Rectal smooth muscle tissue (tissue), 1 donor: ENCODE measurements around the gene KIF3B.
"Not testable (repeated sequence)": the region's sequence is repeated elsewhere in the genome, so short reads cannot be mapped to it uniquely, and the experiment has no call there.

Experiments
- H3K27ac ChIP-seq: one replicate; pipeline ENCODE4 v1.7.0; 2013; ENCODE audit warnings: low read depth, low read length, inconsistent platforms
- H3K27me3 ChIP-seq: one replicate; pipeline ENCODE4 v1.7.0; 2013; ENCODE audit warnings: low read length; ENCODE audit not compliant: control insufficient read depth, insufficient read depth
- H3K36me3 ChIP-seq: one replicate; pipeline ENCODE4 v1.7.0; 2013; ENCODE audit warnings: low read length; ENCODE audit not compliant: control insufficient read depth, insufficient read depth
- H3K4me1 ChIP-seq: one replicate; pipeline ENCODE4 v1.7.0; 2013; ENCODE audit warnings: low read length; ENCODE audit not compliant: control insufficient read depth, insufficient read depth
- H3K4me3 ChIP-seq: one replicate; pipeline ENCODE4 v1.7.0; 2013; ENCODE audit warnings: low read length
- H3K9ac ChIP-seq: one replicate; pipeline ENCODE4 v1.7.0; 2013; ENCODE audit warnings: low read length

The KIF3B gene

DNA sequence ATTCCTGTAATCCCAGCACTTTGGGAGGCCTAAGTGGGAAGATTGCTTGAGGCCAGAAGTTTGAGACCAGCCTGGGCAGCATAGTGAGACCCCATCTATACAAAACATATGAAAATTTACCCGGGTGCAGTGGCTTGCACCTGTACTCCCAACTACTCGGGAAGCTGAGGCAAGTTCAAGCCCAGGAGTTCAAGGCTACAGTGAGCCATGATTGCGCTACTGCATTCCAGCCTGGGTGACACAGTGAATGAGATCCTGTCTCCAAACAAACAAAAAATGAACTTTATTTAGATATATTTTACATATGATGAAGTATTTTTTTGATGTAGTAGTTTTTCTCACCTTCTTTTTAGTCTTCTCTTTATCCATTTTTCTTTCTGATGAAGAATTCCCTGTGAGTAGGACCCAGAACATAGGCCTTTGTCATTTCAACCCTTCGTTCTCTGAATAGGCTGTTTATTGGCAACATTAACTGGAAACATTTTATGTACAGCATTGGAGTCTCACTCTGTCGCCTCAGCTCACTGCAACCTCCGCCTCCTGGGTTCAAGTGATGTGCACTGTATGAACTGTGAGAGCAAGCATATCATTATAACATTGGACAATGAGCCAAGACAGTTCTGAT is 10.9 kb downstream of the KIF3B start:
- no peaks in the 10 kb centered on the region for H3K27me3 ChIP-seq
- H3K4me3 ChIP-seq = no peak overlapping the region
- H3K27ac ChIP-seq = no peak overlapping the region
- no peak overlapping the region for H3K9ac ChIP-seq
- H3K36me3 ChIP-seq = peaks cover 2% of the 10 kb centered on the region
- H3K4me1 ChIP-seq = peaks cover 3% of the 10 kb centered on the region

DNA sequence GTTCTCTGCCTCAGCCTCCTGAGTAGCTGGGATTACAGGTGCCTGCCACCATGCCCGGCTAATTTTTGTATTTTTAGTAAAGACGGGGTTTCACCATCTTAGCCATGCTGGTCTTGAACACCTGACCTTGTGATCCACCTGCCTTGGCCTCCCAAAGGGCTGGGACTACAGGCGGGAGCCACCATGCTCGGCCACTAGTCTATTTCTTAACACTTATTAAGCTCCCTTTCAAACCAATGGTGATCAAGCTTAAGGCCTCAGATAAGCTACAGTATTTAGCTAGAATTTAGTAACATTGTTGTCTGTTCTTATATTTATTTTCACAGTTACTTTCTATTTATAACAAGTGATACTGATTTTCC is 11.8 kb downstream of the KIF3B start:
- not testable (repeated sequence) for H3K27me3 ChIP-seq, H3K4me1 ChIP-seq, H3K36me3 ChIP-seq, H3K4me3 ChIP-seq, H3K27ac ChIP-seq, H3K9ac ChIP-seq

GRCh38 chr20:32289661-32290431 is 12.4 kb downstream of the KIF3B start:
- no peak overlapping the region for H3K9ac ChIP-seq
- H3K27me3 ChIP-seq = no peaks in the 10 kb centered on the region
- H3K4me1 ChIP-seq = peaks cover 3% of the 10 kb centered on the region
- no peak overlapping the region for H3K4me3 ChIP-seq
- peaks cover 2% of the 10 kb centered on the region for H3K36me3 ChIP-seq
- no peak overlapping the region for H3K27ac ChIP-seq

DNA sequence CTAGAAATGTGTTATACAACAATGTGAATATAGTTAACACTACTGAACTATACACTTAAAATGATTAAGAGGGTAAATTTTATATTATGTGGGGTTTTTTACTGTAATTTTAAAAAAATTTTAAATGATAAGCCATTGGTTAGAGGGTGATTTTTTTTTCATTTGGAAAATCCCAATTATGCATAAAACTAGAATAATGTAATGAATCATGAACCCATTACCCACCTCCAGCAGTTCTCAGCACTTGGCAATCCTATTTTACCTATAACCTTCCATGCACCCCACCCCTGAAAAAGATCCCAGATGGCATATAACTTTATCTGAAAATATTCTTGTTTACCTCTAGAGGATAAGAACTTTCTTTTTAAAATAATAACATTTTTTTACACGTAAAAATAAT is 13.7 kb downstream of the KIF3B start:
- Histone ChIP-seq H3K27me3 (no peaks in the 10 kb centered on the region), H3K27ac (no peak overlapping the region), H3K4me1 (no peaks in the 10 kb centered on the region), H3K36me3 (peaks cover 2% of the 10 kb centered on the region), H3K4me3 (no peak overlapping the region), H3K9ac (no peak overlapping the region)

- Histone ChIP-seq H3K4me3 (no peak overlapping the region), H3K27ac (no peak overlapping the region), H3K27me3 (no peaks in the 10 kb centered on the region), H3K4me1 (no peaks in the 10 kb centered on the region), H3K36me3 (peaks cover 2% of the 10 kb centered on the region), H3K9ac (no peak overlapping the region)
Observed at GRCh38 chr20:32292548-32292947, 15.1 kb downstream of the KIF3B start.

- H3K27ac ChIP-seq = no peak overlapping the region
- H3K4me1 ChIP-seq = no peaks in the 10 kb centered on the region
- no peaks in the 10 kb centered on the region for H3K36me3 ChIP-seq
- no peaks in the 10 kb centered on the region for H3K27me3 ChIP-seq
- H3K4me3 ChIP-seq = no peak overlapping the region
- H3K9ac ChIP-seq = no peak overlapping the region
Observed at GRCh38 chr20:32294071-32294470, 16.6 kb downstream of the KIF3B start.

GRCh38 chr20:32296412-32296811 is 19.0 kb downstream of the KIF3B start:
- Histone ChIP-seq H3K4me1 (no peaks in the 10 kb centered on the region), H3K27me3 (no peaks in the 10 kb centered on the region), H3K36me3 (no peaks in the 10 kb centered on the region), H3K27ac (no peak overlapping the region), H3K9ac (no peak overlapping the region), H3K4me3 (no peak overlapping the region)

DNA sequence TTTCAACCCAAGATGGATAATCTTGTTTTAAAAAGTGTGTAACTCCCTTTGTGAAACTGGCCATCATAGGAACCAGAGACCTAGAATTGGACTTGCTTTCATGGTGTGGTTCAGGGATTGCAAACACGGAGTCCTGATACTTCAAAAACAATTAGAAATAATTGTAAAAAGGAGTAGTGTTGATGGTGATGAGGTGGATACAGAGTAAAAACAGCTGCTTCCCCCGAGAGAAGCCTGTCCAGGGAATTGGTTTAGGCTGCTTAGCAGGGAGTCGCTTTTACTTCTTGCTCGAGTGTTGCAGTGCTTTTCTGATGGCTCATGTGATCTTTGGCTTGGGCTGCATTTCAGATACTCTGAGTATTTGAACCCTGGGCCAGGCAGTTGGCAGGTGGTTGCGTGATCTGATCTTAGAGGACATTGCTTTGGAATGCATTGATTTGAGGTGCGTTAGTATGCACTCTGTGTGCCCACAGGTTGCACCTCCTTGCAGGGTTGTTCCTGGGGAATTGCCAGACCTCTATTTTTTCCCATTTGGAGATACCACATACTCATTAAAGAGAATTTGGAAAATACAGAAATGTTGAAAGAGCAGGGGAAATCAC is 19.5 kb downstream of the KIF3B start:
- H3K4me1 ChIP-seq = no peaks in the 10 kb centered on the region
- H3K27ac ChIP-seq = no peak overlapping the region
- H3K9ac ChIP-seq = no peak overlapping the region
- H3K27me3 ChIP-seq = no peaks in the 10 kb centered on the region
- H3K4me3 ChIP-seq = no peak overlapping the region
- H3K36me3 ChIP-seq = no peaks in the 10 kb centered on the region

GRCh38 chr20:32297439-32297838 is 20.0 kb downstream of the KIF3B start:
- Histone ChIP-seq H3K9ac (no peak overlapping the region), H3K4me1 (no peaks in the 10 kb centered on the region), H3K27me3 (no peaks in the 10 kb centered on the region), H3K27ac (no peak overlapping the region), H3K4me3 (no peak overlapping the region), H3K36me3 (no peaks in the 10 kb centered on the region)

- no peaks in the 10 kb centered on the region for H3K4me1 ChIP-seq
- H3K36me3 ChIP-seq = no peaks in the 10 kb centered on the region
- H3K27ac ChIP-seq = no peak overlapping the region
- no peak overlapping the region for H3K4me3 ChIP-seq
- no peak overlapping the region for H3K9ac ChIP-seq
- no peaks in the 10 kb centered on the region for H3K27me3 ChIP-seq
Observed at GRCh38 chr20:32300647-32301046, 23.2 kb downstream of the KIF3B start.

- Histone ChIP-seq H3K27ac (no peak overlapping the region), H3K4me1 (no peaks in the 10 kb centered on the region), H3K9ac (no peak overlapping the region), H3K27me3 (no peaks in the 10 kb centered on the region), H3K36me3 (no peaks in the 10 kb centered on the region), H3K4me3 (no peak overlapping the region)
Observed at GRCh38 chr20:32301719-32302506, 24.5 kb downstream of the KIF3B start.

GRCh38 chr20:32302507-32302872 is 25.0 kb downstream of the KIF3B start:
- Histone ChIP-seq H3K27ac (no peak overlapping the region), H3K27me3 (no peaks in the 10 kb centered on the region), H3K36me3 (no peaks in the 10 kb centered on the region), H3K9ac (no peak overlapping the region), H3K4me1 (no peaks in the 10 kb centered on the region), H3K4me3 (no peak overlapping the region)
